Activated naive CD4-positive, alpha-beta T cell treated with anti-CD3 and anti-CD28 coated beads, Interleukin-2, amount 10 ng/mL, durations not matched to agents 7 days and 5 days (primary cell): ENCODE data around the gene ANP32A.
A peak's percentile ranks its signal among the peaks of the same experiment; 100 is the strongest.

Experiments
- CTCF ChIA-PET: fragments of 350-600 bp; sonication (Branson Sonifier 250); formaldehyde crosslinking; loops from one replicate; lab custom pipeline; 2021; ENCODE audit warnings: antibody characterized with exemption; lab: Charles Lee
- DNase-seq: peaks from one replicate; pipeline ENCODE4 v3.0.0-alpha.2; 2020
- H3K27ac Mint-ChIP-seq: one replicate; pipeline ENCODE4 v1.8.0; 2021; ENCODE audit warnings: mild to moderate bottlenecking, moderate library complexity, mixed read lengths
- H3K27me3 Mint-ChIP-seq: one replicate; pipeline ENCODE4 v1.8.0; 2021; ENCODE audit warnings: mild to moderate bottlenecking, mixed read lengths
- H3K36me3 Mint-ChIP-seq: one replicate; pipeline ENCODE4 v1.8.0; 2021; ENCODE audit warnings: mixed read lengths
- H3K4me1 Mint-ChIP-seq: one replicate; pipeline ENCODE4 v1.8.0; 2021; ENCODE audit warnings: mixed read lengths
- H3K4me3 Mint-ChIP-seq: one replicate; pipeline ENCODE4 v1.8.0; 2021; ENCODE audit warnings: mild to moderate bottlenecking, moderate library complexity, mixed read lengths
- H3K9me3 Mint-ChIP-seq: one replicate; pipeline ENCODE4 v1.8.0; 2021; ENCODE audit warnings: mixed read lengths

ANP32A gene

DNA sequence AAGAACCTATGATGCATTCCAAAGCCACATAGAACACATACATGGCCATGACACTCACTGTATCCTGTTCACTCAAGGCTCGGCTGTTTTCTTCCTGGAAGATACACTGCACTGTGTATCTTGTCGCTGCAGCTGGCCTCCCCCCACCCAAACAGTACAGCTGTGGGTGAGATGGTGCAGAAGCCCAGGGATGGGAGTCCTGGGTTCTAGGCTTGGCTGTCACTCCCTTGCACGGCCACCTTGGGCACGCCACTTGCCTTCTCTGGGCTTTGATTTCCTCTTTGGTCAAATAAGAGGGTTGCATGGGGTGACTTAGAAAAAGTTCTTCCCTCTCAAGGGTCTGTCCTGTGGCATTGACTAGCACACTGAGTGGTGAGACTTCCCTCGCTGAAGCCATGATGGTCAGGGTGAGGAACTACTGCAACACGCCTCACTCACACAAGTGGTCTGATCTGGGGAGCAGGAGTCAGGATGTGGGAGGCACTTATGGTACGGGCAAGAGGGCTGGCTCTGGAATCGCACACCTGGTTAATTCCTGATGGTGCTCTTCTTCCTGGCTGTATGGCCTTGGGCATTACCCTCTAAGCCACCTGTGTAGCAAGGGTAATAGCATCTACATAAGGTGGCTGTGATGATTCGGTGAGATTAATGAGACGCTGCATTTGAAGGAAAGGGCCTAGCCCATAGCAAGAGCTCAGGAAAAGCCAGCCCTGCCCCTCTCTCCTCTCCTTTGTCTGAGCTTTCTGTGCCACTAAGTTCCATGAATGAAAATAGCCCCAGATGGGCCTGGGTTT, 44.0 kb downstream of the ANP32A start:
- DNase-seq: no peak
- Mint-ChIP-seq H3K4me1 (peaks cover 2% of the 10 kb centered on the region), H3K9me3 (no peaks in the 10 kb centered on the region), H3K4me3 (no peak overlapping the region), H3K27me3 (peaks cover 12% of the 10 kb centered on the region), H3K27ac (no peak overlapping the region), H3K36me3 (peaks cover 38% of the 10 kb centered on the region)
- CTCF ChIA-PET: interaction anchor here (0.7 kb wide), 1 partner anchor 19 kb away, joined by 3 read pairs; no protein-coding TSS in a partner anchor

DNA sequence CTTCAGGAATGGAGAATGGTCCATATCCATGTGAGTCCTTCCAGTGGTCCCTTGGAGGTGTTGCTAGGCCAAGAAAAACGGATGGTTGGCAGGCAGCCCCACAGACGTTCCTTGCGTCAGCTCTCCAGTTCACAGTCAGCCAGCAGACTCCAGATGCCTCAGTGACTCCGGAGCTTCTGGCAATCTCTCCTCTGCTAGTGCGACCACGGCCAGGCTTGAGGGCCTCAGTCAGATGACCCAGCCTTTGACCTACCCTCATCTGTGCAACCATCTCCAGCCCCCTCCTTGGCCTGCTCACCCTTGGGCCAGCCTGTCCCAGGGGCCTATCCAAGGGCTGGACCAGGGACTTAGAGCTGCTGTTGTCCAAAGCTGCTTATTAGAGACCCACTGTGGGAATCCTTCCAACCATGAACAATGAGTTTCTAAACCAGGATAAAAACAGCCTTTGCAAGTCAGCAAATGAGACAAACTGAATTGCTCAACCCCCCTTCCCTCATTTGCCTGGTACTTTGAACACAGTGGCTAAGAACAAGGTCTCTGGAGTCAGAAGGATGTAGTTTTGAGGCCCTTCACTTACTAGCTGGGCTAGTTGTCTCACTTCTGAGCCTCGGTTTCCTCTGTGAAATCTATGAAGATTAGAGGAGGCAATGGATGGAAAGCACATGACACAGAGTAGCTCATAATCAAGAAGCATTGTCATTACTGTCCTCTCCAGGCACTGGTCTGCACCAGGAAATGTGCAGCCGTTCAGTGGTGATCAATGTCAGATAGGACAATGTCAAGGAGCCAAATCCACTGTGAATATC, 44.8 kb downstream of the ANP32A start:
- CTCF ChIA-PET: interaction anchor here (0.7 kb wide), 1 partner anchor 19 kb away, joined by 3 read pairs; no protein-coding TSS in a partner anchor
- Mint-ChIP-seq H3K4me1 (no peaks in the 10 kb centered on the region), H3K36me3 (peaks cover 35% of the 10 kb centered on the region), H3K27ac (peak overlapping the region; percentile 14), H3K27me3 (peaks cover 17% of the 10 kb centered on the region), H3K9me3 (no peaks in the 10 kb centered on the region), H3K4me3 (no peak overlapping the region)
- DNase-seq: no peak

DNA sequence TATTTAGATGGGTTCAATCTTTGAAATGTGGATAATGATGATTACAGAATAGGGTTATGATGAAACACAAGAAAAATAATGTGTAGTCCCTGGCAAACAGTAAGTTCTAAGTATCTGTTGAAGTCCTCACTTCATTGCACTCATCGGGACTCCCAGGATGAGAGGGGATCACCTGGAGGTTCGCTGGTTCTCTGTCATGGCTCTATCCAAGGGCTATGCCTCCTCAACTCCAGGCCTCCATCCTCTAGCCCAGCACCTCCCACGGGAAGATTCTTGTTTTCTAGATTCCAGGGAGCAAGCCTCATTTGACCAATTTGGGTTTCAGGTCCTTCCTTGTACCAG, 45.5 kb downstream of the ANP32A start:
- no peak for DNase-seq
- H3K4me1 Mint-ChIP-seq: no peaks in the 10 kb centered on the region
- H3K27ac Mint-ChIP-seq: no peak overlapping the region
- no peak overlapping the region for H3K4me3 Mint-ChIP-seq
- CTCF ChIA-PET: no interaction called here
- H3K27me3 Mint-ChIP-seq: peaks cover 18% of the 10 kb centered on the region
- no peaks in the 10 kb centered on the region for H3K9me3 Mint-ChIP-seq
- H3K36me3 Mint-ChIP-seq: peaks cover 28% of the 10 kb centered on the region

DNA sequence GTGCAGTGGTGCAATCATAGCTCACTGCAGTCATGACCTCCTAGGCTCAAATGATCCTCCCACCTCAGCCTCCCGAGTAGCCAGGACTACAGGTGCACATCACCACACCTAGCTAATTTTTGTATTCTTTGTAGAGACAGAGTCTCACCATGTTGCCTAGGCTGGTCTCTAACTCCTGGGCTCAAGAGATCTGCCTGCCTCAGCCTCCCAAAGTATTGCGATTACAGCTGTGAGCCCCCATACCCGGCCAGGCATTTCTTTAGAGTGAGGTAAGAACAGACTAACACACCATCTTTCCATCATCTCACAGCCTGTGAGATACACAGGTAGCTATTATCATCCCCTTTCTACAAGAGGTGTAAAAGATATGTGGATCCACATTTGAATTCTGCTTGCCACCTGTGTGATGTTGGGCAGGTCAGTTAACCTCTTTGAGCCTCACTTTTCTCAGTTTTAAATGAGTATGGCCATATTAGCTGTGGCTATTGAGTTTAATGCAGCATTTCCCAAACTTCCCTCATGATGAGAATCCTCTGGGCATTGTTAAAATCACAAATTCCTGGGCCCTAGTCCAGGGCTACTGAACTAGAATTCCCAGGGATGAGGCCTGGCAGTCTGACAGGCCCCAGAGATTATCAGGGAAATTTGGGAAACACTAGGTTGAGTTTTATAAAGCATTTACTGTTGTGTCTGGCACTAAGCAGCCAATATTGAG, 46.0 kb downstream of the ANP32A start:
- H3K36me3 Mint-ChIP-seq: peaks cover 23% of the 10 kb centered on the region
- H3K9me3 Mint-ChIP-seq: no peaks in the 10 kb centered on the region
- DNase-seq: no peak
- CTCF ChIA-PET: no interaction called here
- H3K4me3 Mint-ChIP-seq: no peak overlapping the region
- H3K4me1 Mint-ChIP-seq: no peaks in the 10 kb centered on the region
- H3K27ac Mint-ChIP-seq: no peak overlapping the region
- H3K27me3 Mint-ChIP-seq: peaks cover 23% of the 10 kb centered on the region

DNA sequence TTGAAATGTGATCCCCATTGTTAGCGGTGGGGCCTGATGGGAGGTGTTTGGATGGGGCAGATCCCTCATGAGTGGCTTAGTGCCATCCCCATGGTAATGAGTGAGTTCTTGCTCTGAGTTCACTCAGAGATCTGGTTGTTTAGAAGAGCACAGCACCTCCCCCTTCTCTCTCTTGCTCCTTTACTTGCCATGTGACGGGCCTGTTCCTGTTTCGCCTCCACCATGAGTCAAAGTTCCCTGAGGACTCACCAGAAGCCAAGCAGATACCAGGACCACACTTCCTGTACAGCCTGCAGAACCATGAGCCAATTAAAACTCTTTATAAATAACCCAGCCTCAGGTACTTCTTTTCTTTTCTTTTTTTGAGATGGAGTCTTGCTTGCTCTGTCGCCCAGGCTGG, 46.6 kb downstream of the ANP32A start:
- Mint-ChIP-seq H3K4me1 (no peaks in the 10 kb centered on the region), H3K27ac (no peak overlapping the region), H3K4me3 (no peak overlapping the region), H3K36me3 (peaks cover 19% of the 10 kb centered on the region), H3K9me3 (no peaks in the 10 kb centered on the region), H3K27me3 (peaks cover 25% of the 10 kb centered on the region)
- CTCF ChIA-PET: no interaction called here
- DNase-seq: no peak

DNA sequence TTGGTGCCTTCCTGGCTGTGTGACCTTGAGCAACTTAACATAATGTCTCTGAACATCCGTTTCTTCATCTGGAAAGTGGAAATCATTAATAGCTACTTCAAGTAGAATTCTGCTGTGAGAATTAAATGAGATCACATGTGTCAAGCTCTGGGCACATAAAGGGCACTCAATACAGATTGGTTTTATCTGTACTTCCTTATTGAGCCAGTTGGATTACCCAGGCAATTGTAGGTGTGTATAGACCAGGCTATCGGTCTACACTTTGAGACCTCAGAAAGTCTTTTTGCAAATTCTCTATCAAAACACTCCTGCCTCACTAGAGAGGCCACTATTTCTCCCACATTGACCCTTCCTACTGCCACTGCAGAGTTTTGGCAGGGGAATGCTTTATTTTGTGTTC, 47.7 kb downstream of the ANP32A start:
- H3K36me3 Mint-ChIP-seq: peaks cover 10% of the 10 kb centered on the region

DNA sequence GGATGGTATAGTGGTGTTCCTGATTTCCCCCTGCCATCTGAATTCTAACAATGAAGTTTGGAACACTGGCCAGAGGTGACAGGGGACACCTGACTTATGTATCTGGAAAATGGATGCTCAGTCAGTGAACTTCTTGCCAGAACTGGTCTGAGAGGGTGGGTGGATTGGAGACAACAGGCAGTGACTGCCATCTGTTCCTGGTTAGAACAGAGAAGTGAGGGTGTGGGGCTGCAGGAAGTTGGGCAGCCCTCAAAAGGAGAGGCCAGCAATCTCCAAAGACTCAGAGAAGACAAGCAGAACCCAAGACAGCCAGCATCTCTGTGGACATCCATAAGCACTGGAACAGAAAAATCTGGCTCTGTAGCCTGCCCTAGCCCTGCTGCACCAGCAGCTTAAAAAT, 50.5 kb downstream of the ANP32A start:
- H3K27me3 Mint-ChIP-seq: peaks cover 30% of the 10 kb centered on the region
- no peak for DNase-seq
- CTCF ChIA-PET: no interaction called here
- H3K4me3 Mint-ChIP-seq: no peak overlapping the region
- no peaks in the 10 kb centered on the region for H3K36me3 Mint-ChIP-seq
- no peaks in the 10 kb centered on the region for H3K4me1 Mint-ChIP-seq
- H3K27ac Mint-ChIP-seq: no peak overlapping the region
- no peaks in the 10 kb centered on the region for H3K9me3 Mint-ChIP-seq

More for the DNA sequence above, 47.7 kb downstream of the ANP32A start:
- H3K27ac Mint-ChIP-seq: no peak overlapping the region
- peaks cover 25% of the 10 kb centered on the region for H3K27me3 Mint-ChIP-seq
- H3K9me3 Mint-ChIP-seq: no peaks in the 10 kb centered on the region
- no peaks in the 10 kb centered on the region for H3K4me1 Mint-ChIP-seq
- no peak for DNase-seq
- CTCF ChIA-PET: interaction anchor here (1.2 kb wide), 1 partner anchor 103 kb away, joined by 3 read pairs; no protein-coding TSS in a partner anchor
- no peak overlapping the region for H3K4me3 Mint-ChIP-seq

DNA sequence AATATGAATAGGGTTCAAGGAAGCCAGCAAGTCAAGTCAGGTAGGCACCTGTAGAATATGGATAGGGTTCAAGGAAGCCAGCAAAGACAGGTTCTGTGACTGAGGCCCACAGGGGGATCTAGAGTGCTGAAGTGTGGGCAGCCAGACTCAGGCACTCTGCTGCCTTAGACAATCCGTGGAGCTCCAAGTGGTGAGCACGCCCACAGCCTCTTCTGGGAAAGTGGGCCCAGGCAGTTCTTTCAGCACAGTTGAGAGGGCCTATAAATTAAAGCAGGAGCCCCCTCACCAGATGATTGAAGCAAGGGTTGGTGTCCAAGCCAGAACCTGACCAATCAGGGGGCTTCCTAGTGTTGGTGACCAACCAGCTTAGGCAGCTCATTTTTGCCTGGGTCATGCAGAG, 51.0 kb downstream of the ANP32A start:
- H3K27me3 Mint-ChIP-seq: peaks cover 32% of the 10 kb centered on the region
- H3K9me3 Mint-ChIP-seq: no peaks in the 10 kb centered on the region
- no peak for DNase-seq
- H3K27ac Mint-ChIP-seq: no peak overlapping the region
- CTCF ChIA-PET: no interaction called here
- no peaks in the 10 kb centered on the region for H3K4me1 Mint-ChIP-seq
- no peak overlapping the region for H3K4me3 Mint-ChIP-seq
- no peaks in the 10 kb centered on the region for H3K36me3 Mint-ChIP-seq

DNA sequence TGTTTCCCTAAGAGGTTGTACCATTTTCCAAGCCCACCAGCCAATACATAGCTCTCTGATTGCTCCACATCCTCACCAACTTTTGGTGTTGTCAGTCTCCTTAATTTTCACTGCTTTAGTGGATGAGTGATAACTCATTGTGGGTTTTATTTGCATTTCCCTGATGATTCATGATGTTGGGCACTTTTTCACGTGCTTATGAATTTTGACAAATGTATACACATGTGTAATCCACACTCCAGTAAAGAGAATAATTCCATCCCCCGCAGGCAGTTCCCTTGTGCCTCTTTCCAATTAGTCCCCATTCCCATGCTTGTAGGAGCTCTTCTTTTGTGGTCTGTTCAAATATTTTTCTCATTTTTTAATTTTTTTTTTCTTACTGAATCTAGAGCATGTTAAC, 52.4 kb downstream of the ANP32A start:
- peaks cover 40% of the 10 kb centered on the region for H3K27me3 Mint-ChIP-seq
- H3K27ac Mint-ChIP-seq: no peak overlapping the region
- CTCF ChIA-PET: no interaction called here
- H3K9me3 Mint-ChIP-seq: no peaks in the 10 kb centered on the region
- H3K4me3 Mint-ChIP-seq: no peak overlapping the region
- DNase-seq: no peak
- H3K36me3 Mint-ChIP-seq: no peaks in the 10 kb centered on the region
- no peaks in the 10 kb centered on the region for H3K4me1 Mint-ChIP-seq

DNA sequence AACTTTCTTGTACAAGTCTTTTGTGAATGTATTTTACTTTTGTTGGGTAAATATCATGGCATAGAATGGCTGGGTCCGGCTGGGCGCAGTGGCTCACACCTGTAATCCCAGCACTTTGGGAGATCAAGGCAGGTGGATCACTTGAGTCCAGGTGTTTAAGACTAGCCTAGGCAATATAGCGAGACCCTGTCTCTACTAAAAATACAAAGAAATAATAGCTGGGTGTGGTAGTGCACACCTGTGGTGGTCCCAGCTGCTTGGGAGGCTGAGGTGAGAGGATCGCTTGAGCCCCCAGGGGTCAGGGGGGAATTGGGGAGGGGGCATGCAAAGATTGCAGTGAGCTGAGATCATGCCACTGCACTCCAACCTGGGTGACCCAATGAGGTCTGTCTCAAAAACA, 52.9 kb downstream of the ANP32A start:
- H3K4me1 Mint-ChIP-seq: no peaks in the 10 kb centered on the region
- no peak overlapping the region for H3K27ac Mint-ChIP-seq
- DNase-seq: no peak
- H3K4me3 Mint-ChIP-seq: no peak overlapping the region
- CTCF ChIA-PET: no interaction called here
- no peaks in the 10 kb centered on the region for H3K9me3 Mint-ChIP-seq
- H3K36me3 Mint-ChIP-seq: no peaks in the 10 kb centered on the region
- H3K27me3 Mint-ChIP-seq: peaks cover 45% of the 10 kb centered on the region

DNA sequence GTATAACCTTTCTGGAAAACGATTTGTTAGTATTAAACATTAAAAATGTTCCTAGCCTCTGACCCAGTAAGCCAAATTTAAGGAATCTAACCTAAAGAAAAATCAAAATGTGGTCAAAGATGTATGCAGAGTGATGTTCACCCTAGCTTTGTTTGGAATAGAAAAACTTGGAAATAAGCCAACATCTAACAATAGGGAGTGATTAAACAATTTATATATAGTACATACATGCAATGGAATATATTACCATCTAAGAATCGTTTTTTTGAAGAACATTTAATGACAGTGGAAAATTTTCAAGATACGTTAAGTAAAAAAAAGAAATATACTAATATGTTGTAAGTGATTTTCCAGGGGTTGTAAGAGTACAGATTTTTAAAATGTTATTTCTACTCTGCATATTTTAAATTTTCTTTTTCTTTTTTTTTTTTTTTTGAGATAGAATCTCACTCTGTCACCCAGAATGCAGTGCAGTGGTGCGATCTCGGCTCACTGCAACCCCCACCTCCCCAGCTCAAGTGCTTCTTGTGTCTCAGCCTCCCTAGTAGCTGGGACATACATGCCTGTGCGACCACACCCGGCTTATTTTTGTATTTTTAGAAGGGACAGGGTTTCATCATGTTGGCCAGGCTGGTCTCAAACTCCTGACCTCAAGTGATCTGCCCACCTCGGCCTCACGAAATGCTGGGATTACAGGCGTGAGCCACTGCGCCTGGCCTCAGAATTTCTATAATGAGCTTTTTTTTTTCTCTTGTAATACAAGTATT, 54.9 kb downstream of the ANP32A start:
- H3K27ac Mint-ChIP-seq: no peak overlapping the region
- no peaks in the 10 kb centered on the region for H3K9me3 Mint-ChIP-seq
- H3K4me3 Mint-ChIP-seq: no peak overlapping the region
- no peaks in the 10 kb centered on the region for H3K36me3 Mint-ChIP-seq
- no peak for DNase-seq
- peaks cover 35% of the 10 kb centered on the region for H3K27me3 Mint-ChIP-seq
- CTCF ChIA-PET: no interaction called here
- no peaks in the 10 kb centered on the region for H3K4me1 Mint-ChIP-seq

DNA sequence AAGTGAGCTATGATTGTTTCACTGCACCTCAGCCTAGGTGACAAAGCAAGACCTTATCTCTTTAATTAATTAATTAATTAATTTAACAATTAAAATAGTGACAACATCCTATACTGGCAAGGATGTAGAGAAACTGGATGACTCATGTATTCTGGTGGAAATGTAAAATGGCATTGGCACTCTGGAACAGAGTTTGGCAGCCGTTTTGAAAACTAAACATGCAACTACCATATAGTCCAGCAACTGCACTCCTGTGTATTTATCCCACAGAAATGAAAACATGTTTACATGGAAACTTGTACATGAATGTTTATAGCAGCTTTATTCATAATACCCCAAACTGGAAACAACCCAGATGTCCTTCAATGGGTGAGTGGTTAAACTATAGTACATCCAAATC, 56.6 kb downstream of the ANP32A start:
- no peaks in the 10 kb centered on the region for H3K36me3 Mint-ChIP-seq
- no peak for DNase-seq

DNA sequence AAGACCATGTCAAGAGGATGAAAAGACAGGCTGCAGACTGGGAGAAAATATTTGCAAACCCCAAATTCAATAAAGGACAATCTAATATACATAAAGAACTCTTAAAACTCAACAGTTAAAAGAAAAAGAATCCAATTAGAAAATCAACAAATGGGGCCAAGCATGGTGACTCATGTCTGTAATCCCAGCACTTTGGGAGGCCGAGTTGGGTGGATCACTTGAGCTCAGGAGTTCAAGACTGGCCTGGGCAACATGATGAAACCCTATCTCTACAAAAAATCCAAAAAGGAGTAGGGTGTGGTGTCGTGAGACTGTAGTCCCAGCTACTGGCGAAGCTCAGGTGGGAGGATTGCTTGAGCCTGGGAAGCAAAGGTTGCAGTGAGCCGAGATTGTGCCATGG, 57.6 kb downstream of the ANP32A start:
- H3K9me3 Mint-ChIP-seq: no peaks in the 10 kb centered on the region
- no peak for DNase-seq
- H3K27ac Mint-ChIP-seq: no peak overlapping the region
- peaks cover 40% of the 10 kb centered on the region for H3K27me3 Mint-ChIP-seq
- H3K4me1 Mint-ChIP-seq: no peaks in the 10 kb centered on the region
- CTCF ChIA-PET: interaction anchor here (1.2 kb wide), 1 partner anchor 21 kb away, joined by 3 read pairs; no protein-coding TSS in a partner anchor
- H3K4me3 Mint-ChIP-seq: no peak overlapping the region
- H3K36me3 Mint-ChIP-seq: no peaks in the 10 kb centered on the region

More for the DNA sequence above, 56.6 kb downstream of the ANP32A start:
- H3K4me1 Mint-ChIP-seq: no peaks in the 10 kb centered on the region
- H3K9me3 Mint-ChIP-seq: no peaks in the 10 kb centered on the region
- H3K27ac Mint-ChIP-seq: no peak overlapping the region
- no peak overlapping the region for H3K4me3 Mint-ChIP-seq
- H3K27me3 Mint-ChIP-seq: peaks cover 40% of the 10 kb centered on the region
- CTCF ChIA-PET: no interaction called here
